Ishikawa (cell line): ENCODE data around the gene C4B.

ENCODE experiments used
- CEBPB ChIP-seq: IDR thresholded peaks from 2 replicates; pipeline ENCODE4 v1.6.1; 2012
- CREB1 ChIP-seq: IDR thresholded peaks from 2 replicates; pipeline ENCODE4 v1.6.1; 2012; ENCODE audit warnings: low read depth
- EGR1 ChIP-seq: IDR thresholded peaks from 2 replicates; pipeline ENCODE4 v1.6.1; 2012
- EP300 ChIP-seq: IDR thresholded peaks from 2 replicates; pipeline ENCODE4 v1.6.1; 2012; ENCODE audit warnings: borderline replicate concordance
- FOXM1 ChIP-seq: IDR thresholded peaks from 2 replicates; pipeline ENCODE4 v1.6.1; 2012; ENCODE audit warnings: low read depth, borderline replicate concordance
- NFIC ChIP-seq: IDR thresholded peaks from 2 replicates; pipeline ENCODE4 v1.6.1; 2012
- RAD21 ChIP-seq: IDR thresholded peaks from 2 replicates; pipeline ENCODE4 v1.6.1; 2012; ENCODE audit warnings: low read depth
- TAF1 ChIP-seq: IDR thresholded peaks from 2 replicates; pipeline ENCODE4 v1.6.1; 2012; ENCODE audit warnings: low read depth, mild to moderate bottlenecking
- TCF12 ChIP-seq: IDR thresholded peaks from 2 replicates; pipeline ENCODE4 v1.6.1; 2012; ENCODE audit warnings: low read depth
- TEAD4 ChIP-seq: IDR thresholded peaks from 2 replicates; pipeline ENCODE4 v1.6.1; 2012
- YY1 ChIP-seq: IDR thresholded peaks from 2 replicates; pipeline ENCODE4 v1.6.1; 2012; ENCODE audit warnings: low read depth
- ZBTB7A ChIP-seq: IDR thresholded peaks from 2 replicates; pipeline ENCODE4 v1.6.1; 2012; ENCODE audit warnings: low read depth
- TF ChIP-seq, protein P1 (sequence below): IDR thresholded peaks from 2 replicates; pipeline ENCODE4 v1.6.1; 2012
- TF ChIP-seq, protein P2 (sequence below): IDR thresholded peaks from 2 replicates; pipeline ENCODE4 v1.6.1; 2012
- TF ChIP-seq, protein P3 (sequence below): IDR thresholded peaks from 2 replicates; pipeline ENCODE4 v1.6.1; 2012; ENCODE audit warnings: low read depth, mild to moderate bottlenecking

Gene C4B

DNA sequence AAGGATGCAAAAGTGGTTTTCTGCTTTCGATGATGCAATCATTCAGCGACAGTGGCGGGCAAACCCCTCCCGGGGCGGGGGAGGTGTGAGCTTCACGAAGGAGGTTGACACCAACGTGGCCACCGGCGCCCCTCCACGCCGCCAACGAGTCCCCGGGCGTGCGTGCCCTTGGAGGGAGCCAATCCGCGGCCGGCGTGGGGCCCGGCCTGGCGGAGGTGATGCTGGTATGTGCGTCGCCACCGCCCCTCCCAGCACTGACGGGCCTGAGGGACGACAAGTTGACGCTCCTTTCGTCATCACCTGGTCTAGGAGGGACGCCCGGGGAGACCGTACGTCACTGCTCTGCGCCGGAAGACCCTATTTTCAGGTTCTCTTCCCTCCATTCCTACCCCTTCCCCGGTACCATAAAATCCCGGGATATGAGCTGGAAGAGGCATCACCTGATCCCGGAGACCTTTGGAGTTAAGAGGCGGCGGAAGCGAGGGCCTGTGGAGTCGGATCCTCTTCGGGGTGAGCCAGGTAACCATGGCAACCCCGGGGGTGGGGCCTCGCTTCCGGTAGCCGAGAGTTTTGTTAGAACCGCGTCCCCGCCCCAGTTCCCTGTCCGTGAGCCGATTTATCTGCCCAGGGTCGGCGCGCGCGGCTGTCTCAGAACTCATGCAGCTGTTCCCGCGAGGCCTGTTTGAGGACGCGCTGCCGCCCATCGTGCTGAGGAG lies 42.4 kb upstream of the C4B start, which contains the start of gene DXO:
TSS of gene DXO (minus strand) at position 146 of the 716 bp plus-strand sequence. CDS start 463 bp downstream, outside the sequence.
- TF ChIP-seq TAF1 (no peak; the same call in 1 of the 2 replicates), TEAD4 (peak; percentile 79), EP300 (no peak), EGR1 (peak; percentile 34), RAD21 (no peak), ZBTB7A (no peak), NFIC (0 out of 2 replicates have a peak, but pooled peaks have one; percentile 4), TCF12 (peak; percentile 51), CREB1 (peak; percentile 98), FOXM1 (no peak), YY1 (peak; percentile 25; the same call in 1 of the 2 replicates), CEBPB (peak; percentile 75)
- TF ChIP-seq, protein P1, sequence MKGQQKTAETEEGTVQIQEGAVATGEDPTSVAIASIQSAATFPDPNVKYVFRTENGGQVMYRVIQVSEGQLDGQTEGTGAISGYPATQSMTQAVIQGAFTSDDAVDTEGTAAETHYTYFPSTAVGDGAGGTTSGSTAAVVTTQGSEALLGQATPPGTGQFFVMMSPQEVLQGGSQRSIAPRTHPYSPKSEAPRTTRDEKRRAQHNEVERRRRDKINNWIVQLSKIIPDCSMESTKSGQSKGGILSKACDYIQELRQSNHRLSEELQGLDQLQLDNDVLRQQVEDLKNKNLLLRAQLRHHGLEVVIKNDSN, result peak; percentile 40; the same call in 1 of the 2 replicates
- TF ChIP-seq, protein P2, sequence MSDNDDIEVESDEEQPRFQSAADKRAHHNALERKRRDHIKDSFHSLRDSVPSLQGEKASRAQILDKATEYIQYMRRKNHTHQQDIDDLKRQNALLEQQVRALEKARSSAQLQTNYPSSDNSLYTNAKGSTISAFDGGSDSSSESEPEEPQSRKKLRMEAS, result peak; percentile 88
- TF ChIP-seq, protein P3, sequence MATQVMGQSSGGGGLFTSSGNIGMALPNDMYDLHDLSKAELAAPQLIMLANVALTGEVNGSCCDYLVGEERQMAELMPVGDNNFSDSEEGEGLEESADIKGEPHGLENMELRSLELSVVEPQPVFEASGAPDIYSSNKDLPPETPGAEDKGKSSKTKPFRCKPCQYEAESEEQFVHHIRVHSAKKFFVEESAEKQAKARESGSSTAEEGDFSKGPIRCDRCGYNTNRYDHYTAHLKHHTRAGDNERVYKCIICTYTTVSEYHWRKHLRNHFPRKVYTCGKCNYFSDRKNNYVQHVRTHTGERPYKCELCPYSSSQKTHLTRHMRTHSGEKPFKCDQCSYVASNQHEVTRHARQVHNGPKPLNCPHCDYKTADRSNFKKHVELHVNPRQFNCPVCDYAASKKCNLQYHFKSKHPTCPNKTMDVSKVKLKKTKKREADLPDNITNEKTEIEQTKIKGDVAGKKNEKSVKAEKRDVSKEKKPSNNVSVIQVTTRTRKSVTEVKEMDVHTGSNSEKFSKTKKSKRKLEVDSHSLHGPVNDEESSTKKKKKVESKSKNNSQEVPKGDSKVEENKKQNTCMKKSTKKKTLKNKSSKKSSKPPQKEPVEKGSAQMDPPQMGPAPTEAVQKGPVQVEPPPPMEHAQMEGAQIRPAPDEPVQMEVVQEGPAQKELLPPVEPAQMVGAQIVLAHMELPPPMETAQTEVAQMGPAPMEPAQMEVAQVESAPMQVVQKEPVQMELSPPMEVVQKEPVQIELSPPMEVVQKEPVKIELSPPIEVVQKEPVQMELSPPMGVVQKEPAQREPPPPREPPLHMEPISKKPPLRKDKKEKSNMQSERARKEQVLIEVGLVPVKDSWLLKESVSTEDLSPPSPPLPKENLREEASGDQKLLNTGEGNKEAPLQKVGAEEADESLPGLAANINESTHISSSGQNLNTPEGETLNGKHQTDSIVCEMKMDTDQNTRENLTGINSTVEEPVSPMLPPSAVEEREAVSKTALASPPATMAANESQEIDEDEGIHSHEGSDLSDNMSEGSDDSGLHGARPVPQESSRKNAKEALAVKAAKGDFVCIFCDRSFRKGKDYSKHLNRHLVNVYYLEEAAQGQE, result no peak

- TF ChIP-seq, protein P3, result no peak
- TF ChIP-seq, protein P1, result no peak
- TF ChIP-seq, protein P2, result no peak
- no peak for TF ChIP-seq NFIC
- TF ChIP-seq TAF1, result no peak
- TF ChIP-seq RAD21, result no peak; the same call in 1 of the 2 replicates
- TF ChIP-seq EGR1, result no peak
- TF ChIP-seq TEAD4, result no peak
- TF ChIP-seq CEBPB, result no peak
- TF ChIP-seq TCF12, result no peak
- no peak for TF ChIP-seq FOXM1
- no peak for TF ChIP-seq EP300
- TF ChIP-seq CREB1, result no peak
- no peak for TF ChIP-seq YY1
- TF ChIP-seq ZBTB7A, result no peak
Measured at GRCh38 chr6:31972709-31973350, 41.8 kb upstream of the C4B start.

DNA sequence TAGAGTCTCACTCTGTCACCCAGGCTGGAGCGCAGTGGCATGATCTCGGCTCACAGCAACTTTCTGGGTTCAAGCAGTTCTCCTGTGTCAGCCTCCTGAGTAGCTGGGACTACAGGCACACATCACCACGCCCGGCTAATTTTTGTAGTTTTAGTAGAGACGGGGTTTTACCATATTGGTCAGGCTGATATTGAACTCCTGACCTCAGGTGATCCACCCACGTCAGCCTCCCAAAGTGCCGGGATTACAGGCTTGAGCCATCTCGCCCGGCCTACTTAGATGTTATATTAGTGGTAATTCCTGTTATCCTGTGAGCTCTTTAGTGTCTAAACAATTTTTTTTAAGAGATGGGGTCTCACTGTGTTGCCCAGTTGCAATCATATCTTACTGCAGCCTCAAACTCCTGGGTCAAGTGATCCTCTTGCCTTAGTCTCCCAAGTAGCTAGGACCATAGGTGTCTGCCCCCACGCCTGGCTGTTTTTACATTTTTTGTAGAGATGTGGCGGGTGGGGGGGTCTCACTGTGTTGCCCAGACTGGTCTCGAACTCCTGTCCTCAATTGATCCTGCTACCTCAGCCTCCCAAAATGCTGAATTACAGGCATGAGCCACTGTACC lies 36.7 kb upstream of the C4B start:
- TF ChIP-seq CEBPB (no peak), NFIC (no peak), RAD21 (no peak), CREB1 (no peak), TCF12 (no peak), TEAD4 (no peak), ZBTB7A (no peak), YY1 (no peak), FOXM1 (no peak)
- TF ChIP-seq, protein P1, result no peak
- TF ChIP-seq, protein P2, result no peak
- TF ChIP-seq, protein P3, result no peak
